Measurements from ENCODE around the gene PACRG.

The PACRG gene

GRCh38 chr6:162864911-162865310 is 137.1 kb downstream of the PACRG start:
- DNase-seq (ENCODE audit: low read depth): no peak

DNA sequence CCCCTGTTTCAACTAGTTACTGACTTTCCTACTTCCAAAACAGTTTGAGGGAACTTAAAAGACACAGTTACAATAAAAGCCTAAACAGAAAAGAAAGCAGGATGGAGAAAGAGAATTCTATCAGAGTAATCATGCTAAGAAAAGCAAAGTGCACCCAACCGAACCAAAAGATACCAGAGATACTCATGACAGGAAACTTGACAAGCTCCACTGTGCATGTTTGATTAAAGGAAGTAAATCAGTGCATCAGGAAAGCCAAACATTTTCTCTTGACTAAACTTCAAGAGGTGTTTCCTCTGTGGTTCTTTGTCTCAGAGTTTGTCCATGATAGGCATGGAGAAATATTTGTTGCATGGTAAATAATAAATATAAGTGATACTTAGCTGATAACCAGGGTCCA is 138.9 kb downstream of the PACRG start:
- DNase-seq (ENCODE audit: low read depth): no peak

- DNase-seq (ENCODE audit: low read depth): no peak
Observed at GRCh38 chr6:162868397-162868796, 140.6 kb downstream of the PACRG start.

DNA sequence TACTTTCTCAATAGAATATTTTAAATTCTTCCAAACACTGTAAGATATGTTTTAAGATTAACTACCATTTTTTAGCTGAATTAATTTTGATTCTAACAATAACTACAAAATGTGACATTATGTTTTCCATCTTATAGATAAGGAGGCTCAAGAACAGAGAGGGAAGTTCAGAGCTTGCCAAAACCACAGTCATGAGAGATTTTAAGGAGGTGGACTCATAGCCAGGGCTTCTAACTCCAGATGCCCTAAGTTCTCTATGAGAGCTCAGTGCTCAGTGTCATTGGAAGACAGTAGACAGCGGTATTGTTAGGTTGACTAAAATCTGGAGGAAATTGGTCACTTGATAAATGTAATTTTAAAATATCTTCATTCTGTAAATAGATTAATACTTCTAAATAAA is 144.2 kb downstream of the PACRG start:
- no peak for DNase-seq (ENCODE audit: low read depth)

DNA sequence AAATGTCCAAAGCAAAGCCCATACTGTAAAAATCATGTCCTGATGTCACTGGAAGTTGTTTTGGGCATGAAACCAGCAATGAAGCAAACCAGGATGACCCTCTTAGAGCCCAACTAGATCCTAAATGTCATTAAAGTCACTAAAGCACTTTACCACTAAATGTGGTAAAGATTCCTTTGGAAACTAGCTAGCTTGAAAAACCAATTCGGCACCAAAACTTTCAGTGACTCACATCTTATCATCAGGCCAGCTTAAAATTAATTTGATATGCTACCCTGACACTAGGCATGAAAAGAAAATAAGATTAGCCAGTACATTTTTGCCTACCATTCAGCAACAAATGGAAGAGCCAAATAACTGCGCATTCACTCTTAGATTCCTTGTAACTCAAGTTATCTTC is 145.8 kb downstream of the PACRG start:
- DNase-seq (ENCODE audit: low read depth): no peak

- DNase-seq (ENCODE audit: low read depth): no peak
Observed at GRCh38 chr6:162875070-162875469, 147.3 kb downstream of the PACRG start.

DNA sequence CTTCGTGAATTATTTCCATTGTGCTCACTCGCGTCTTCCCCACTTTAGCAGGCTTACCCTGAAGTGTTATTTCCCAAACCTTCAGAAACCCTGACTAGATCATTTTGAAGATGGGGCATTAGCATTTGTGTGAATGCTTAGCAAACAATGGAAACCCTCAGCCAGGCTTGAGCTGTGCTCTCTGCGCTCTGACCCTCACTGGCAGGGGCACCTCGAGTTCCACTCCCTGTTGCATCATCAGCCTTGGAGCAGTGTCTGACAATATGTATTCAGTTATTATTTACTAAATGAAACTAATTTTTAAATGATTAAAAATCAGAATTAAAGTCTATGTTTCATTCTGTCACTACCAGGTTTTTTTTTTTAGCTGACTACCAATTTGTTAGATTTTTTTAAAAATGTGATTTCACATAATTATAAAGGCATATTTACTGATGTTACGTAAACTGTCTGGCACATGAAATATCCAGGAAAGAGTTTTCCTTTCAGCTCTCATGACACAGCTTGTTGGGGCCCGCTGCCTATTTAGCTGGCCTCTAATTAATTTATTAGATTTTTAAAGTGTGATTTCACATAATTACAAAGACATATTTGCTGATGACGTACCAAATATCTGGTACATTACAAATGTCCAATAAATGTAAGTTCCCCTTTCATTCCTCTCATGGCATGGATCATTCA is 155.2 kb downstream of the PACRG start:
- DNase-seq (ENCODE audit: low read depth): no peak

GRCh38 chr6:162887981-162888689 is 160.4 kb downstream of the PACRG start:
- DNase-seq (ENCODE audit: low read depth): no peak

- no peak for DNase-seq (ENCODE audit: low read depth)
Observed at GRCh38 chr6:162889303-162889702, 161.5 kb downstream of the PACRG start.

- no peak for DNase-seq (ENCODE audit: low read depth)
Observed at GRCh38 chr6:162898011-162898410, 170.2 kb downstream of the PACRG start.

GRCh38 chr6:162899148-162899547 is 171.4 kb downstream of the PACRG start:
- no peak for DNase-seq (ENCODE audit: low read depth)

DNA sequence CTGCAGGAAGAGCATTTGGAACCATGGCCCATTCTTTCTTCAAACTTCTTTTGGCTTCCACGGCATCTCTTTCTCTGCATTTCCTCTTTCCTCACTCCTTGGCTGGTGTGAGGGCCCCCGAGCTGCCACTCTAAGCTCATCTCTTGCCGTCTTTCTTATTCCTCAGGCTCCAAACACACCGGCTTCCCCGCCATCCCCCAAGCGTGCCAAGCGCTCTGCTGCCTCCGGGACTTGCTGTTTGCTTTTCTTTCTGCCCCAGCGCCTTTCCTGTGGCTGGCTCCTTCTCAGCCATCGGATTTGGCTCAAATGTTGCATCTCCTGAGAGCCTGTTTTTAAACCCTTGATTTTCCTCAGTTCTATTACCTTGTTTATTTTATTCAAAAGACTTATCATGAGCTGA is 172.7 kb downstream of the PACRG start:
- DNase-seq (ENCODE audit: low read depth): no peak

GRCh38 chr6:162904069-162904663 is 176.4 kb downstream of the PACRG start:
- no peak for DNase-seq (ENCODE audit: low read depth)

- no peak for DNase-seq (ENCODE audit: low read depth)
Observed at GRCh38 chr6:162906479-162906878, 178.7 kb downstream of the PACRG start.

GRCh38 chr6:162907876-162908481 is 180.2 kb downstream of the PACRG start:
- DNase-seq (ENCODE audit: low read depth): no peak

- DNase-seq (ENCODE audit: low read depth): no peak
Observed at GRCh38 chr6:162913206-162913605, 185.4 kb downstream of the PACRG start.

DNA sequence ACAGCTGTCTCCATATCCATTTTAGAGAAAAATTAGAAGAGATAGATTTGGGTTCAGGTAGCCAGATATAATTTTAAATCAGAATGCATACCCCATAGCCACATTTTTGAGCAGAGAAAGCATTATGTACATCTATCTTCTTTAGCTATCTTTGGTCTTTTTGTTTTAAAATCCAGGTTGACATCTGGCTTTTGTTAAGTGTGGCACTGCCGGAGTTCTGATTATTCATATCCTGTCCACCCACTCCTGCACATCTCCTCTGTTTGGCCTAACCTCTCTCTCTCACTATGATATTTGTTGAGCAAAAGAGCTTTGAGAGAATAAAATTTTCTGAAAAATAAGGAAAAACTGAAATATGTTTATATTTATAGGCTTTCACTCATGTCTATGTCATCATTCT is 189.7 kb downstream of the PACRG start:
- DNase-seq (ENCODE audit: low read depth): no peak

GRCh38 chr6:162921062-162921461 is 193.3 kb downstream of the PACRG start:
- no peak for DNase-seq (ENCODE audit: low read depth)

GRCh38 chr6:162921510-162922040 is 193.8 kb downstream of the PACRG start:
- no peak for DNase-seq (ENCODE audit: low read depth)

- no peak for DNase-seq (ENCODE audit: low read depth)
Observed at GRCh38 chr6:162922563-162923166, 194.9 kb downstream of the PACRG start.

DNA sequence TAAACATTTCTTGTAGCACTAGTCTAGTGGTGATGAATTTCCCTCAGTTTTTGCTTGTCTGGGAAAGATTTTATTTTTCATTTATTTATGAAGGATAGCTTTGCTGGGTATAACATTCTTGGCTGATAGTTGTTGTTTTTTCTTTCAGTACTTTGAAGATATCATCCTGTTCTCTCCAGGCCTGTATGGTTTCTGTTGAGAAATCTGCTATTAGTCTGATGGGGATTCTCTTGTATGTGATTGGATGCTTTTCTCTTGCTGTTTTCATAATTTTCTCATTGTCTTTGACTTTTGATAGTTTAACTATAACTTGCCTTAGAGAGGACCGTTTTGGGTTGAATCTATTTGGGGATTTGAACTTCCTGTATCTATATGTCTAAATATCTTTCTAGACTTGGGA is 207.1 kb downstream of the PACRG start:
- DNase-seq (ENCODE audit: low read depth): no peak

GRCh38 chr6:162940426-162940825 is 212.7 kb downstream of the PACRG start:
- no peak for DNase-seq (ENCODE audit: low read depth)
